Neural cell (in vitro differentiated cells): ENCODE data around the gene BCOR. TPM values are rescaled to one million over a fixed set of nuclear protein-coding genes. Genes with fewer than 3 reads are reported as not detected.

ENCODE experiments used
- H2AFZ ChIP-seq: fragments of 200-600, 300-800 bp; sonication (generic), shearing (Covaris generic); 2 replicates; pipeline ENCODE4 v1.6.0; 2014; ENCODE audit warnings: low read depth, mild to moderate bottlenecking, antibody characterized with exemption, low read length, moderate library complexity
- H3F3A ChIP-seq: fragments of 200-600 bp; shearing (Covaris generic); 2 replicates; pipeline ENCODE4 v1.6.1; 2016; ENCODE audit warnings: mild to moderate bottlenecking, moderate library complexity, mixed read lengths, antibody characterized with exemption, low read length; ENCODE audit not compliant: insufficient read depth, poor library complexity, severe bottlenecking
- H3K27ac ChIP-seq: fragments of 200-600, 300-800 bp; sonication (generic), shearing (Covaris generic); 2 replicates; pipeline ENCODE4 v1.5.1; 2014; ENCODE audit warnings: mild to moderate bottlenecking, low read length, moderate library complexity
- H3K27me3 ChIP-seq: fragments of 300-800, 200-600 bp; sonication (generic), shearing (Covaris generic); 2 replicates; pipeline ENCODE4 v1.6.0; 2014; ENCODE audit warnings: mild to moderate bottlenecking, low read depth, low read length, moderate library complexity; ENCODE audit not compliant: insufficient read depth
- H3K36me3 ChIP-seq: fragments of 300-800, 200-600 bp; sonication (generic), shearing (Covaris generic); 2 replicates; pipeline ENCODE4 v1.5.1; 2014; ENCODE audit warnings: mild to moderate bottlenecking, antibody characterized with exemption, low read length, moderate library complexity; ENCODE audit not compliant: insufficient read depth
- H3K4me2 ChIP-seq: fragments of 300-800, 200-600 bp; sonication (generic), shearing (Covaris generic); 2 replicates; pipeline ENCODE4 v1.6.0; 2014; ENCODE audit warnings: mild to moderate bottlenecking, low read length
- H3K4me3 ChIP-seq: fragments of 300-800, 200-600 bp; sonication (generic), shearing (Covaris generic); 2 replicates; pipeline ENCODE4 v1.5.1; 2014; ENCODE audit warnings: mild to moderate bottlenecking, low read length, moderate library complexity
- H3K79me2 ChIP-seq: fragments of 200-600 bp; shearing (Covaris generic); replicated peaks from 2 replicates; pipeline ENCODE4 v1.6.0; 2014; ENCODE audit warnings: mild to moderate bottlenecking, low read length, moderate library complexity; ENCODE audit not compliant: insufficient read depth
- H3K9ac ChIP-seq: fragments of 300-800, 200-600 bp; sonication (generic), shearing (Covaris generic); 2 replicates; pipeline ENCODE4 v1.6.1; 2016; ENCODE audit warnings: mild to moderate bottlenecking, low read length, mixed read lengths
- H3K9me2 ChIP-seq: fragments of 200-600 bp; shearing (Covaris generic); 2 replicates; pipeline ENCODE4 v1.6.1; 2016; ENCODE audit warnings: mild to moderate bottlenecking, low read length, mixed read lengths; ENCODE audit not compliant: insufficient read depth
- H3K9me3 ChIP-seq: fragments of 200-600, 300-800 bp; sonication (generic), shearing (Covaris generic); 2 replicates; pipeline ENCODE4 v1.6.1; 2016; ENCODE audit warnings: mild to moderate bottlenecking, mixed run types, low read length, moderate library complexity, mixed read lengths
- H4K20me1 ChIP-seq: fragments of 200-600 bp; shearing (Covaris generic); 2 replicates; pipeline ENCODE4 v1.6.1; 2016; ENCODE audit warnings: mild to moderate bottlenecking, mixed run types; ENCODE audit not compliant: insufficient read depth
- CTCF ChIP-seq: fragments of 450-650 bp; IDR thresholded peaks from 2 replicates; pipeline ENCODE4 v1.5.1; 2014; ENCODE audit warnings: antibody characterized with exemption, mild to moderate bottlenecking, moderate library complexity; ENCODE audit not compliant: poor library complexity, severe bottlenecking
- EP300 ChIP-seq: fragments of 450-650 bp; conservative IDR thresholded peaks from 2 replicates; pipeline ENCODE4 v1.6.1; 2014; ENCODE audit warnings: antibody characterized with exemption, mild to moderate bottlenecking, moderate library complexity; ENCODE audit not compliant: poor library complexity, severe bottlenecking
- EZH2 ChIP-seq: fragments of 200-600, 300-800 bp; shearing (Covaris generic), sonication (generic); IDR thresholded peaks from 2 replicates; pipeline ENCODE4 v1.6.1; 2014; ENCODE audit warnings: antibody characterized with exemption, low read length, borderline replicate concordance, mild to moderate bottlenecking; ENCODE audit not compliant: insufficient read depth, poor library complexity, severe bottlenecking
- MXI1 ChIP-seq: fragments of 450-650 bp; conservative IDR thresholded peaks from 2 replicates; pipeline ENCODE4 v1.6.1; 2014; ENCODE audit warnings: antibody characterized with exemption, mild to moderate bottlenecking; ENCODE audit not compliant: poor library complexity, severe bottlenecking
- POLR2AphosphoS5 ChIP-seq: IDR thresholded peaks from 2 replicates; pipeline ENCODE4 v1.6.1; 2012
- RAD21 ChIP-seq: fragments of 450-650 bp; conservative IDR thresholded peaks from 2 replicates; pipeline ENCODE4 v1.6.1; 2014; ENCODE audit warnings: antibody characterized with exemption, mild to moderate bottlenecking, moderate library complexity
- REST ChIP-seq: IDR thresholded peaks from 2 replicates; pipeline ENCODE4 v1.6.1; 2012; ENCODE audit warnings: borderline replicate concordance
- TAF1 ChIP-seq: IDR thresholded peaks from 2 replicates; pipeline ENCODE4 v1.6.1; 2012; ENCODE audit warnings: low read depth
- polyA plus RNA-seq: library from polyadenylated mRNA; depleted of rRNA; stranded (reverse); fragments of >200 nt; gene quantifications from 2 replicates; pipeline ENCODE4 v1.2.3, GENCODE V29; 2014

BCOR gene
- polyA plus RNA-seq, 1 donor from 2014 or later, result 18.0 TPM

DNA sequence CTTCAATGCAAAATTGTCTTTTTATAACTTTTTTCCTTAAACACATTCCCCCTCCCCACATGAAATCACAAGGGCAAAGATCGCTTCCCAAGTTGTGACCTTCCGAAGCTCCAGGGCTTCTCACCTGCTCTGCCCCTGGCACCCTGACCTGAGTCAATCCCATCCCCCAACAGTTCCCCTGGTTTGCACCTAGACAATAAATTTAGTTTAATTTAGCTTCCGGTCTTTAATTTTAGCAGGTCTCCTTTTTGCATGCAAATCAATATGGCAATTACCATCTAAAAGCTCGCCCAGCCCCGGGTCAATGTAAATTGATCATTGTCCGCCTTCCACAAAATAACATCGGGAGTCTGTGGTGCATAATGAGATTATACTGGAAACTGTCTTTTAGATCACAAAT, 6.8 kb downstream of the BCOR start:
- Histone ChIP-seq H3K27ac (no peak overlapping the region), H4K20me1 (no peaks in the 10 kb centered on the region), H3K79me2 (peaks cover 75% of the 10 kb centered on the region), H2AFZ (no peak overlapping the region), H3K36me3 (no peaks in the 10 kb centered on the region), H3K27me3 (no peaks in the 10 kb centered on the region), H3K9me2 (no peaks in the 10 kb centered on the region), H3K9ac (no peak overlapping the region), H3F3A (no peaks in the 10 kb centered on the region), H3K4me2 (no peak overlapping the region), H3K4me3 (peak overlapping the region; percentile 79), H3K9me3 (no peaks in the 10 kb centered on the region)
- TF ChIP-seq CTCF (no peak), RAD21 (no peak), TAF1 (no peak), POLR2AphosphoS5 (no peak), MXI1 (no peak), EZH2 (no peak), EP300 (no peak), REST (no peak)

GRCh38 chrX:40090050-40090804, 7.5 kb downstream of the BCOR start:
- Histone ChIP-seq H4K20me1 (no peaks in the 10 kb centered on the region), H3K9me2 (no peaks in the 10 kb centered on the region), H3K27ac (no peak overlapping the region), H3K27me3 (no peaks in the 10 kb centered on the region), H3F3A (no peaks in the 10 kb centered on the region), H3K4me2 (no peak overlapping the region), H3K4me3 (peak overlapping the region; percentile 79), H2AFZ (no peak overlapping the region), H3K36me3 (no peaks in the 10 kb centered on the region), H3K9ac (no peak overlapping the region), H3K9me3 (no peaks in the 10 kb centered on the region), H3K79me2 (peaks cover 81% of the 10 kb centered on the region)
- no peak for TF ChIP-seq CTCF
- TF ChIP-seq TAF1, result no peak
- TF ChIP-seq MXI1, result no peak
- TF ChIP-seq POLR2AphosphoS5, result no peak
- TF ChIP-seq REST, result no peak
- no peak for TF ChIP-seq EP300
- TF ChIP-seq EZH2, result no peak
